ENCODE measurements around the gene GHR. TPM values are rescaled to one million over a fixed set of nuclear protein-coding genes. Genes with fewer than 3 reads are reported as not detected.

The GHR gene
- total RNA-seq, 1 experiment from 2014 or later: 0.05 TPM

DNA sequence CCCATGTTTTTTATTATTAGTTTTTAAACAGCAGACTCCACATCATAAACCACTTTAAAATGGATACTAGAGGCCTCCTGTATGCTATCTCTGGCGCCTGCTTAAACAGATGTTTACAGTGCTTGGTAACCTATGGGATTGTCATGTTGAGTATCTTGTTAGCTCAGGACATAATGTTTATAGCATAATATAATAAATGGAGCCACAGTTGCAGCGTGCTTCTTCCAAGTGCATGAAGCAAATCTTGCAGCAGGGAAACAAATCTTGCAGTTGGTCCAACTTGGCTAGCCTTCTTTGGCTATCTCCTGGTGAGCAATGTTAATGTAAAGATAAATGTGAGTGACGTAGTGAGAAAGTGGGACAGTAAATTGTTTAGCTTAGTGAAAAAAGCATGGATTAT is 2.8 kb downstream of the GHR start:
- Histone ChIP-seq H3K27ac (ENCODE audit: low read length) (no peak overlapping the region), H3K9me3 (ENCODE audit: control insufficient read depth, insufficient read depth, low read depth, low read length) (no peaks in the 10 kb centered on the region), H3K36me3 (ENCODE audit: control insufficient read depth, insufficient read depth, low read length) (no peaks in the 10 kb centered on the region), H3K27me3 (ENCODE audit: control insufficient read depth, insufficient read depth, low read length) (peaks cover 7% of the 10 kb centered on the region), H3K4me1 (ENCODE audit: control insufficient read depth, insufficient read depth, low read length) (peaks cover 7% of the 10 kb centered on the region), H3K4me3 (ENCODE audit: low read depth in 2 of 2, low read length in 2 of 2) (no peak overlapping the region)
- DNase-seq (ENCODE audit: low read depth, low spot score) (no peak), ATAC-seq (no peak)
- TF ChIP-seq SIN3A (IDR thresholded peaks at IDR 0.05; ENCODE audit: borderline replicate concordance, insufficient read depth, low read depth, low read length) (no peak), POLR2AphosphoS5 (IDR thresholded peaks at IDR 0.05; ENCODE audit: low read depth, low read length) (no peak), TCF7L2 (IDR thresholded peaks at IDR 0.05; ENCODE audit: low read depth, low read length) (no peak)
- TF ChIP-seq, protein P1, sequence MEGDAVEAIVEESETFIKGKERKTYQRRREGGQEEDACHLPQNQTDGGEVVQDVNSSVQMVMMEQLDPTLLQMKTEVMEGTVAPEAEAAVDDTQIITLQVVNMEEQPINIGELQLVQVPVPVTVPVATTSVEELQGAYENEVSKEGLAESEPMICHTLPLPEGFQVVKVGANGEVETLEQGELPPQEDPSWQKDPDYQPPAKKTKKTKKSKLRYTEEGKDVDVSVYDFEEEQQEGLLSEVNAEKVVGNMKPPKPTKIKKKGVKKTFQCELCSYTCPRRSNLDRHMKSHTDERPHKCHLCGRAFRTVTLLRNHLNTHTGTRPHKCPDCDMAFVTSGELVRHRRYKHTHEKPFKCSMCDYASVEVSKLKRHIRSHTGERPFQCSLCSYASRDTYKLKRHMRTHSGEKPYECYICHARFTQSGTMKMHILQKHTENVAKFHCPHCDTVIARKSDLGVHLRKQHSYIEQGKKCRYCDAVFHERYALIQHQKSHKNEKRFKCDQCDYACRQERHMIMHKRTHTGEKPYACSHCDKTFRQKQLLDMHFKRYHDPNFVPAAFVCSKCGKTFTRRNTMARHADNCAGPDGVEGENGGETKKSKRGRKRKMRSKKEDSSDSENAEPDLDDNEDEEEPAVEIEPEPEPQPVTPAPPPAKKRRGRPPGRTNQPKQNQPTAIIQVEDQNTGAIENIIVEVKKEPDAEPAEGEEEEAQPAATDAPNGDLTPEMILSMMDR (IDR thresholded peaks at IDR 0.05): no peak
- TF ChIP-seq, protein P2, sequence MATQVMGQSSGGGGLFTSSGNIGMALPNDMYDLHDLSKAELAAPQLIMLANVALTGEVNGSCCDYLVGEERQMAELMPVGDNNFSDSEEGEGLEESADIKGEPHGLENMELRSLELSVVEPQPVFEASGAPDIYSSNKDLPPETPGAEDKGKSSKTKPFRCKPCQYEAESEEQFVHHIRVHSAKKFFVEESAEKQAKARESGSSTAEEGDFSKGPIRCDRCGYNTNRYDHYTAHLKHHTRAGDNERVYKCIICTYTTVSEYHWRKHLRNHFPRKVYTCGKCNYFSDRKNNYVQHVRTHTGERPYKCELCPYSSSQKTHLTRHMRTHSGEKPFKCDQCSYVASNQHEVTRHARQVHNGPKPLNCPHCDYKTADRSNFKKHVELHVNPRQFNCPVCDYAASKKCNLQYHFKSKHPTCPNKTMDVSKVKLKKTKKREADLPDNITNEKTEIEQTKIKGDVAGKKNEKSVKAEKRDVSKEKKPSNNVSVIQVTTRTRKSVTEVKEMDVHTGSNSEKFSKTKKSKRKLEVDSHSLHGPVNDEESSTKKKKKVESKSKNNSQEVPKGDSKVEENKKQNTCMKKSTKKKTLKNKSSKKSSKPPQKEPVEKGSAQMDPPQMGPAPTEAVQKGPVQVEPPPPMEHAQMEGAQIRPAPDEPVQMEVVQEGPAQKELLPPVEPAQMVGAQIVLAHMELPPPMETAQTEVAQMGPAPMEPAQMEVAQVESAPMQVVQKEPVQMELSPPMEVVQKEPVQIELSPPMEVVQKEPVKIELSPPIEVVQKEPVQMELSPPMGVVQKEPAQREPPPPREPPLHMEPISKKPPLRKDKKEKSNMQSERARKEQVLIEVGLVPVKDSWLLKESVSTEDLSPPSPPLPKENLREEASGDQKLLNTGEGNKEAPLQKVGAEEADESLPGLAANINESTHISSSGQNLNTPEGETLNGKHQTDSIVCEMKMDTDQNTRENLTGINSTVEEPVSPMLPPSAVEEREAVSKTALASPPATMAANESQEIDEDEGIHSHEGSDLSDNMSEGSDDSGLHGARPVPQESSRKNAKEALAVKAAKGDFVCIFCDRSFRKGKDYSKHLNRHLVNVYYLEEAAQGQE (IDR thresholded peaks at IDR 0.05; ENCODE audit: insufficient read depth in 1 of 2, low read depth in 2 of 2, low read length in 1 of 2): no peak
- intact Hi-C loops (cut with micrococcal nuclease; ENCODE audit: unreplicated experiment): loop anchor here (10.0 kb wide), 1 partner anchor 459 kb away; no protein-coding TSS in a partner anchor
- POLR2A ChIA-PET: no interaction called here
- CTCF ChIA-PET: no interaction called here
- BruUV-seq (replicated peaks): no TSS peak
- in situ Hi-C loops (cut with HindIII; ENCODE audit: low pct_unique_long_range_greater_than_20kb, low sequenced_read_pairs): no loop called here

DNA sequence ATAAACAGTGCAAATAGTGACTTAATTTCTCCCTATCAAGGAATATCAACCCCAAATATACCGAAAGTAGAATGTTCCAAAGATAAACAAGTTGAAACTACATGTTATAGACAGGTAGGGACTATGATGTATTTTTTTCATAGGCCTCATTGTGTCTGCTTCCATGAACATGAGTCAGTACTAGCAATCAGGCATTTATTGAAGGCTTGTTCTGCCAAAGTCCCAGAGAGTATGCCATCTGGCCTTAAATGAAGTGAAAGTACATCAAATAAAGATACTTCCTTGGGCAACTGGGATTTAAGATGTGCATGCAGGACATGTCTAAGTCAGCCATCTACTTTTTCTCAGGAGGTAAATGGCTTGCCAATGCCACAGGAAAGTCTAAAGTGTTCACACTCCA is 6.5 kb downstream of the GHR start:
- no peak overlapping the region for H3K27ac ChIP-seq (ENCODE audit: low read length)
- ChIA-PET CTCF (interaction anchor here (0.6 kb wide), 1 partner anchor 67 kb away, joined by 3 read pairs; no protein-coding TSS in a partner anchor), POLR2A (no interaction called here)
- H3K4me1 ChIP-seq (ENCODE audit: control insufficient read depth, insufficient read depth, low read length): no peaks in the 10 kb centered on the region
- no TSS peak for BruUV-seq (replicated peaks)
- intact Hi-C loops (cut with micrococcal nuclease; ENCODE audit: unreplicated experiment): loop anchor here (10.0 kb wide), 1 partner anchor 455 kb away; no protein-coding TSS in a partner anchor
- ATAC-seq: no peak
- H3K9me3 ChIP-seq (ENCODE audit: control insufficient read depth, insufficient read depth, low read depth, low read length): no peaks in the 10 kb centered on the region
- no peak overlapping the region for H3K4me3 ChIP-seq (ENCODE audit: low read depth in 2 of 2, low read length in 2 of 2)
- TF ChIP-seq, protein P2 (IDR thresholded peaks at IDR 0.05; ENCODE audit: insufficient read depth in 1 of 2, low read depth in 2 of 2, low read length in 1 of 2): no peak
- TF ChIP-seq POLR2AphosphoS5 (IDR thresholded peaks at IDR 0.05; ENCODE audit: low read depth, low read length): no peak
- TF ChIP-seq, protein P1 (IDR thresholded peaks at IDR 0.05): no peak
- no peak for TF ChIP-seq SIN3A (IDR thresholded peaks at IDR 0.05; ENCODE audit: borderline replicate concordance, insufficient read depth, low read depth, low read length)
- no peak for TF ChIP-seq TCF7L2 (IDR thresholded peaks at IDR 0.05; ENCODE audit: low read depth, low read length)
- no peak for DNase-seq (ENCODE audit: low read depth, low spot score)
- H3K27me3 ChIP-seq (ENCODE audit: control insufficient read depth, insufficient read depth, low read length): peaks cover 7% of the 10 kb centered on the region
- no peaks in the 10 kb centered on the region for H3K36me3 ChIP-seq (ENCODE audit: control insufficient read depth, insufficient read depth, low read length)
- in situ Hi-C loops (cut with HindIII; ENCODE audit: low pct_unique_long_range_greater_than_20kb, low sequenced_read_pairs): no loop called here

Measured in Panc1 (cell line).